A549 treated with AZD9567 at 1 μM for 4 hours (cell line): Measurements from ENCODE around the gene RDH12. TPM values are rescaled to one million over a fixed set of nuclear protein-coding genes. Genes with fewer than 3 reads are reported as not detected.

ENCODE experiments used
- total RNA-seq: library from RNA; stranded (reverse); fragments of 200-300 nt; extraction: Qiagen RNA extraction; gene quantifications from 5 replicates; pipeline ENCODE4 v1.2.3, GENCODE V29; 2022; ENCODE audit not compliant: insufficient read depth

The RDH12 gene
- total RNA-seq: 0.06 TPM in 1 of 5 replicates, not detected in the others

GRCh38 chr14:67701492-67701891 is at the start of gene RDH12:
RDH12 (plus strand) TSS chr14:67701886; CDS start chr14:67722643, 20,757 bp downstream.

GRCh38 chr14:67674480-67675218 is 27.0 kb upstream of the RDH12 start, which contains the start of gene VTI1B:
VTI1B (minus strand) TSS chr14:67674632; CDS start chr14:67674489, 143 bp downstream.

GRCh38 chr14:67695394-67695949 is 6.2 kb upstream of the RDH12 start, which contains the start of gene RDH11:
RDH11 (minus strand) TSS chr14:67695764; CDS start chr14:67695703, 61 bp downstream.

Other genes starting within 250 kb of the RDH12 start
- 0.14 to 0.22 TPM (median 0.17 TPM) in 4 of 5 replicates, not detected in the other for gene TMEM229B, start 213.2 kb upstream of the RDH12 start, total RNA-seq
- 3.3 to 4.3 TPM (median 3.6 TPM) in 5 replicates for gene PLEKHH1, start 168.6 kb upstream of the RDH12 start, total RNA-seq
- 17.5 to 23.3 TPM (median 23.0 TPM) in 5 replicates for gene PIGH, start 101.6 kb upstream of the RDH12 start, total RNA-seq
- 1.4 to 3.9 TPM (median 2.2 TPM) in 5 replicates for gene ARG2, start 82.0 kb upstream of the RDH12 start, total RNA-seq
- 71.8 to 90.6 TPM (median 89.2 TPM) in 5 replicates for gene VTI1B, start 27.3 kb upstream of the RDH12 start, total RNA-seq
- 55.9 to 60.6 TPM (median 59.2 TPM) in 5 replicates for gene RDH11, start 6.1 kb upstream of the RDH12 start, total RNA-seq
- gene ZFYVE26, start 114.7 kb downstream of the RDH12 start, total RNA-seq: 4.8 to 5.6 TPM (median 5.2 TPM) in 5 replicates
- 3.1 to 6.1 TPM (median 4.5 TPM) in 5 replicates for gene RAD51B, start 117.9 kb downstream of the RDH12 start, total RNA-seq